Karpas-422 (cell line): ENCODE data around the gene MYMX. TPM values are rescaled to one million over a fixed set of nuclear protein-coding genes. Genes with fewer than 3 reads are reported as not detected.

Source experiments
- DNase-seq: peaks from one replicate; pipeline ENCODE4 v3.0.0-alpha.2; 2015
- H2AFZ ChIP-seq: fragments of 200-600 bp; sonication (generic); 2 replicates; pipeline ENCODE4 v1.6.1; 2014; ENCODE audit warnings: antibody characterized with exemption, low read length, mixed read lengths
- H3K27ac ChIP-seq: fragments of 200-600 bp; sonication (generic); 2 replicates; pipeline ENCODE4 v1.5.1; 2014; ENCODE audit warnings: mild to moderate bottlenecking, low read length, moderate library complexity
- H3K27me3 ChIP-seq: fragments of 200-600 bp; sonication (generic); 2 replicates; pipeline ENCODE4 v1.6.1; 2014; ENCODE audit warnings: low read length, mixed read lengths
- H3K36me3 ChIP-seq: fragments of 200-600 bp; sonication (generic); 2 replicates; pipeline ENCODE4 v1.6.1; 2014; ENCODE audit warnings: low read length, mixed read lengths; ENCODE audit not compliant: insufficient read depth
- H3K4me1 ChIP-seq: fragments of 200-600 bp; sonication (generic); 2 replicates; pipeline ENCODE4 v1.6.1; 2014; ENCODE audit warnings: mild to moderate bottlenecking, low read length, mixed read lengths
- H3K4me2 ChIP-seq: fragments of 200-600 bp; sonication (generic); 2 replicates; pipeline ENCODE4 v1.6.1; 2014; ENCODE audit warnings: low read length, low read depth, mild to moderate bottlenecking; ENCODE audit not compliant: poor library complexity, severe bottlenecking
- H3K4me3 ChIP-seq: fragments of 200-600 bp; sonication (generic); 2 replicates; pipeline ENCODE4 v1.5.1; 2014; ENCODE audit warnings: mild to moderate bottlenecking, antibody characterized with exemption, low read length, mixed read lengths
- H3K79me2 ChIP-seq: fragments of 200-600 bp; sonication (generic); 2 replicates; pipeline ENCODE4 v1.6.1; 2014; ENCODE audit warnings: mild to moderate bottlenecking, low read length, mixed read lengths
- H3K9ac ChIP-seq: fragments of 200-600 bp; sonication (generic); 2 replicates; pipeline ENCODE4 v1.6.0; 2014; ENCODE audit warnings: low read length
- H3K9me2 ChIP-seq: fragments of 200-600 bp; sonication (generic), shearing (Covaris generic); replicated peaks from 2 replicates; pipeline ENCODE4 v1.6.0; 2014; ENCODE audit warnings: mild to moderate bottlenecking, low read length, moderate library complexity; ENCODE audit not compliant: insufficient read depth
- H3K9me3 ChIP-seq: fragments of 300-700, 200-600 bp; sonication (generic); 2 replicates; pipeline ENCODE4 v1.6.1; 2014; ENCODE audit warnings: low read length, mixed read lengths
- H4K20me1 ChIP-seq: fragments of 200-600 bp; sonication (generic); 2 replicates; pipeline ENCODE4 v1.6.1; 2014; ENCODE audit warnings: mild to moderate bottlenecking, antibody characterized with exemption, low read length, low read depth; ENCODE audit not compliant: insufficient read depth
- total RNA-seq: library from RNA; depleted of rRNA; stranded (reverse); fragments of >200 nt; shearing (Covaris generic); gene quantifications from 2 replicates; pipeline ENCODE4 v1.2.3, GENCODE V29; 2014; ENCODE audit warnings: low replicate concordance

Gene MYMX
- total RNA-seq, 1 experiment from 2014 or later: not detected

DNA sequence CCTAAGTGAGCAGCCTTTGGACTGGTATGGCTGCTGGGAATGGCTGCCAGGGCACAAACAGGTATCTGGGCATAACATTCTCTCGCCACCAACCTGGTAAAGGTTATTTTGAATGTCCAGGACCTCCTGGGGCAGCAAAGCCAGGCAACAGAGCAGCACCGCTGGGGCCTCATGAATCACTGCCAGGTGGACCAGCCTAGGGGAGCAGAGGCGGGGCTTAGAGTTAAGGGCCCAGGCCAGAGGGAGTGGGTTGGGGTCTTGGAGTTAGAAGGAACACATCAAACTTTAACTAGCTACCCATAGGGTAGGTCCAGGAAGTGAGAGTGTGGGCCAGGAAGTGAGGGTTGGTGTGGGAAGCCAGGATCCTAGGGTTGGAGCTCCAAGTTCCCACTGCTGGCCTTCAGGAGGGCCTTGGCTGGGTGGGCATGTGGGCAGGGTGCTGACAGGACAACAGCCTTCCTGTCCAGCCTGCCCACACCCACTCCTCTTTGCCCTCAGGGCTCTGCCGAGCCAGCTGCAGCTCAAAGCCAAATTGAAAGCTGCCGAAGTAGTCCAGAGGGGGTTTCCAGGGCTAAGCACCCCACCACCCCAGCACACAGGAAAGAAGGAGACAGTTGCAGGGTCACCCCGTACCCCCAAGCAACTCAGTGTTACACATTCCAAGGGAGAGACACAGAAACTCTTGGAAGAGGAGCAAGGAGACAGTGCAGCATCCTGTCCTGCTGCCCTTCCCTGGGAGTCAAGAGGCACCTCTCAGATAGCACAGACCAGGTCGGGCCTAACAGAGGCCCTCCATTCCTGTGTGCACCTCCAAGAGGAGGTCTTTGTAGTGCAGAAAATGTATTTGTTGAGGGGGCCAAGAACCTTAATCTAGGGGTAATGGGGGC, 46.0 kb downstream of the MYMX start:
- H3K27me3 ChIP-seq: no peaks in the 10 kb centered on the region
- peaks cover 32% of the 10 kb centered on the region for H3K79me2 ChIP-seq
- no peak for DNase-seq
- H3K27ac ChIP-seq: peak overlapping the region; percentile 80
- H3K4me2 ChIP-seq: peak overlapping the region; percentile 97
- H3K9ac ChIP-seq: peak overlapping the region; percentile 79
- no peak overlapping the region for H2AFZ ChIP-seq
- H3K36me3 ChIP-seq: peaks cover 5% of the 10 kb centered on the region; the same call in 1 of the 2 replicates
- peaks cover 54% of the 10 kb centered on the region for H3K4me1 ChIP-seq
- no peaks in the 10 kb centered on the region for H3K9me2 ChIP-seq
- no peaks in the 10 kb centered on the region for H4K20me1 ChIP-seq
- no peaks in the 10 kb centered on the region for H3K9me3 ChIP-seq
- H3K4me3 ChIP-seq: peak overlapping the region; percentile 75

DNA sequence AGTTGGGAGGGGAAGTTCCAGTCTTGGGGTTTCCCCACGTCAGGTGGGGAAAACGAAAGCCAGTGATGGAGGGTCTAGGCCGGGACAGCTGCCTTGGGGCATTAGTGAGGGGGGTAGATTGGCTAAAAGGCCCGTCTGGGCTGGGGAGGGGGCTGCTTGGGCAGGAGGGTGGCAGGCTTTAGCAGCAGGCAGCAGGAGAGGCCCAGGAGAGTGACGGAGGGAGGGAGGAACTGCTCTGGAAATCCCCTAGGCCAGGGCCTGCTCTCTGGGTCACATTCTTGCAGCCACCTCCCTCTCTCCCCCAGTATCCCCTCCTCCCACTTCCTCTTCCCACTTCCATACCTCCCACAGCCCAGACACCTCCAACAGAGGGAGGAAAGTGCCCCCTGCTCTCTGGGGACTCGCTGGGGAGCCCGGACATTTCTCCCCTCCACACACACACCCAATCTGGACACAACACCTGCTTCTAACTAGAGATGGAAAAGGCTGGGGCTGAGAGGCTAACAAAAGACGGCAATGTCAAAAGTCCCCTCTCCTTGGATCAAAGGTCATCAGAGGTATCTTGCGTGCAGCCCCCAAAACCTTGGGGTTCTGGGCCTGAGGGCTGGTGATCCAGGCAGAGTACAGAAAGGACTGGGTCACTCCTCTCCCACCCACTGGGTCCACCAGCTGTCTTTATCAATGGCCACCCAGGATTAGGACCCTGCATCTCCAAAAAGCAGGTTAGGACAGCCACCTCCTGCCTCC, 46.8 kb downstream of the MYMX start:
- peak overlapping the region; percentile 79 for H3K9ac ChIP-seq
- H3K79me2 ChIP-seq: peaks cover 32% of the 10 kb centered on the region
- H2AFZ ChIP-seq: no peak overlapping the region
- no peaks in the 10 kb centered on the region for H3K9me3 ChIP-seq
- peaks cover 46% of the 10 kb centered on the region for H3K4me1 ChIP-seq
- H3K4me3 ChIP-seq: peak overlapping the region; percentile 75
- H3K27ac ChIP-seq: peak overlapping the region; percentile 80
- no peaks in the 10 kb centered on the region for H3K27me3 ChIP-seq
- H3K4me2 ChIP-seq: peak overlapping the region; percentile 97
- no peaks in the 10 kb centered on the region for H3K9me2 ChIP-seq
- no peaks in the 10 kb centered on the region for H4K20me1 ChIP-seq
- peaks cover 5% of the 10 kb centered on the region; the same call in 1 of the 2 replicates for H3K36me3 ChIP-seq
- no peak for DNase-seq

DNA sequence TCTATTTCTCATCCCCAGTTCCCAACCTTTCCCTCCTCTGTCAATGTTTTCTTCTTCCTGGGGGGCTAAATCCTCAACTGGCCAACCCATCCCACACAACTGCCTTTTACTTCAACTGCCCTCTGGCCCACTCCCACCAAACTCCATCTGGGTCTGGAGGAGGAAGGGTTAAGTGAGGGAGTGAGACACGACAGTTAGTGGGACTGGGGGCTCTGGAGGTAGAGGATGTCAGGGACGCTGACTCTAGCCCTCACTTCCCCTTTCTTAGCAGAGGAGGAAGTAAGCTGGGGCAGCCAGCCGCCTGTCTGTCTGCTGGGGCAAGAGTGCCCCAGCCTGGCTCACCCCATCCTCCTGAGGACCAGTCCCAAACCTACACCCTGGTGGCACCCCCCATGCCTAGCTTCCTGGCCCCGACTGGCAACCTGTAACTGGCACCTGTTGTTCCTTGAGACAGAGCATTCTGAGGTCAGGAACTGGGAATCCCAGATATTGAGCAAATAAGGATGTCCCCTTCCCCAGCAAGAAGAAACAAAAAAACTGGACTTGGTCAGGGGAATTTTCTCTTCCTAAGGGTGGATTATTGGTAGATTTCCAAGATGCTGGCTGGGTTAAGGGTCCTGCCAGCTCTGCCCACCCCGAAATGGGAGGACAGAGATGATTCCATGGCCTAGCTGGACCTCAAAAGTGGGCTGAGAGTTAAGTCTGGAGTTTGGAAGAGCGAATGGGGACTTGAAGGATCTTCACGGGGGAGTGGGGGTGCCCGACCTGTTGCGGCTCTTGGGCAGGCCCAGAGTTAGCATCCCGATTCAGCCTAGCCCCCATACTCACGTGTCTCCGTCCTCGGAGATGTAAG, 47.7 kb downstream of the MYMX start:
- Histone ChIP-seq H3K79me2 (peaks cover 32% of the 10 kb centered on the region), H3K4me2 (peak overlapping the region; percentile 97), H3K27ac (peak overlapping the region; percentile 80), H2AFZ (0 out of 2 replicates have a peak overlapping the region, but pooled peaks have one; percentile 38), H3K9ac (peak overlapping the region; percentile 79), H3K4me1 (peaks cover 38% of the 10 kb centered on the region), H4K20me1 (no peaks in the 10 kb centered on the region), H3K9me3 (no peaks in the 10 kb centered on the region), H3K9me2 (no peaks in the 10 kb centered on the region), H3K36me3 (peaks cover 5% of the 10 kb centered on the region; the same call in 1 of the 2 replicates), H3K4me3 (peak overlapping the region; percentile 75), H3K27me3 (no peaks in the 10 kb centered on the region)
- DNase-seq: peak; percentile 93

DNA sequence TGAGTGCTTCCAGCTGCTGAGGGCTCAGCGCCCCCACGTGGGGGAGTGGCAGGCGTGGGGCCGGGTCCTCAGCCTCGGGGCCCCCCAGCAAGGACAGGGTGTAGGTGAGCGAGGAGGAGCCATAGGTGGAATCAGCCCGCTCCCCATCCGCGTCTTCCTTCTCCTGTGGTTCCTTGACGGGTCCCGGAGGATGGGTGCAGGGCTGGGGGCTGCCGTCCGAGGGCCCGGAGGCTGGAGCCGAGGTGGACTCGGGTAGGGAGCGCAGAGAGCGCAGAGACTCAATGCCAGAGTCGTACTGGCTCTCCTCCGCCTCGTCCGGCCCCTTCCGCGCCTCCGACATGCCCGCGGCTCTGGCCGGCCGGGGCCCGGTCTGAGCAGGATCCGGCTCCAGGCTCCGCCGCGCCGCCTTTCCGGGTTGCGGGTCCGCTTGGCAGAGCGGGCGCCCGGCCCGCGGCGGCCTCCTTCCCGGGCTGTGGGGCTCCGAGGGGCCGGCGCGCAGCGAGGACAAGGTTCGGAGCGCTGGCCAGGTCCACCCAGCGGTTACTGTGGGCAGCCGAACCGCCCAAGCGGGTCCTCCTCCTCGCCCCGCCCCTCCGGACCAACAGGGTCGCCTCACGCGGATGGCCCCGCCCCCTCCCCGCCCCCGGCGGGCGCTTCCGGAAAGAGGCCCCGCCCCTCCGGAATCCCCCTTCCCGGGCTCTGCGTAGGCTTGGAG, 48.4 kb downstream of the MYMX start, which contains the start of gene NFKBIE:
NFKBIE (minus strand) TSS at position 545 of the 715 bp plus-strand sequence; CDS start at position 340, 205 bp downstream.
- DNase-seq: peak; percentile 86
- H3K79me2 ChIP-seq: peaks cover 32% of the 10 kb centered on the region
- H3K4me1 ChIP-seq: peaks cover 38% of the 10 kb centered on the region
- H3K4me3 ChIP-seq: peak within 1 kb of the TSS; percentile 75
- H3K27ac ChIP-seq: peak within 1 kb of the TSS; percentile 80
- peak within 1 kb of the TSS; percentile 79 for H3K9ac ChIP-seq
- H4K20me1 ChIP-seq: 0 out of 2 replicates have a peak, but pooled peaks cover 3% of the 10 kb centered on the region
- peak within 1 kb of the TSS; percentile 38 for H2AFZ ChIP-seq
- peak within 1 kb of the TSS; percentile 97 for H3K4me2 ChIP-seq
- peaks cover 5% of the 10 kb centered on the region; the same call in 1 of the 2 replicates for H3K36me3 ChIP-seq
- H3K9me3 ChIP-seq: no peaks in the 10 kb centered on the region
- H3K27me3 ChIP-seq: no peaks in the 10 kb centered on the region
- H3K9me2 ChIP-seq: no peaks in the 10 kb centered on the region

DNA sequence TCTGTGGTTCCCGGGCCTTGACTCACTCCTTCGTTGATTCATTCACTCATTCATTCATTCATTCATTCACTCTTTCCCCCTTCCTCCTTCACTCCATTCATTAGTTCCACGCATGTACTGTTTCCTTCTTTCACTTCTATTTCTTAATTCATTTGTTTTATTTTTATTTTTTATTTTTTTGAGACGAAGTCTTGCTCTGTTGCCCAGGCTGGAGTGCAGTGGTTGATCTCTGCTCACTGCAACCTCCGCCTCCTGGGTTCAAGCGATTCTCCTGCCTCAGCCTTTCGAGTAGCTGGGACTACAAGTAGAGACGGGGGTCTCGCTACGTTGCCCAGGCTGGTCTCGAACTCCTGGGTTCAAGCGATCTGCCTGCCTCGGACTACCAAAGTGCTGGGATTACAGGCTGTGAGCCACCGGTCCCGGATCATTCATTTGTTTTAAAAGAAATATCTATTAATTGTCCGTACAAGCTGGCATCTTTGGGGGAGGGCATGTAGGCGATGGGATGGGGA, 49.1 kb downstream of the MYMX start:
- H3K9ac ChIP-seq: peak overlapping the region; percentile 79
- peaks cover 38% of the 10 kb centered on the region for H3K4me1 ChIP-seq
- H3K36me3 ChIP-seq: peaks cover 5% of the 10 kb centered on the region; the same call in 1 of the 2 replicates

DNA sequence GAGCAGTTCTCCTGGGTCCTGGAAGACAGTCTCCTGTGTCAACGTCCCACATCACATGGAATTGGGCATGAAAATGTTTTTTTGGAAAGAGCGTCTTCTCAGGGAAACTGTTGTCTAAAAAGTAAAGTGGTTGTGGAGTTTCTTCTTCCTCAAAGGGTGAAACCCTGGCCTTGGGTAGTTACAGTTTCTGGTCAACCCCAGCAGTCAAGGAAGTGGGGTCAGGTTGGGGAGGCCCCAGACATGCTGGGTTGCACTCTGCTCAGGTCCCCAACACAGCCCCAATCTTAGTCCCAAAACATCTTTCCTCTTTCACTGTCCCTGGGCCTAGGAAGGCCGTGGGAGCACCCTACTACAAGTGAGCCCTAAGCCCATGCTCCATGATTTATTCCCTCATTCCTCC, 49.6 kb downstream of the MYMX start:
- Histone ChIP-seq H3K79me2 (peaks cover 32% of the 10 kb centered on the region), H3K4me1 (peaks cover 35% of the 10 kb centered on the region), H4K20me1 (0 out of 2 replicates have a peak, but pooled peaks cover 3% of the 10 kb centered on the region), H3K9me2 (no peaks in the 10 kb centered on the region), H3K4me3 (no peak overlapping the region), H3K36me3 (peaks cover 1% of the 10 kb centered on the region; the same call in 1 of the 2 replicates), H3K9me3 (no peaks in the 10 kb centered on the region), H3K27me3 (no peaks in the 10 kb centered on the region), H3K4me2 (peak overlapping the region; percentile 97), H3K9ac (no peak overlapping the region), H3K27ac (no peak overlapping the region), H2AFZ (no peak overlapping the region)
- no peak for DNase-seq

More for the DNA sequence above, 49.1 kb downstream of the MYMX start:
- Histone ChIP-seq H3K9me3 (no peaks in the 10 kb centered on the region), H3K27me3 (no peaks in the 10 kb centered on the region), H3K4me2 (peak overlapping the region; percentile 97), H3K27ac (no peak overlapping the region), H2AFZ (peak overlapping the region; percentile 38; the same call in 1 of the 2 replicates), H3K79me2 (peaks cover 32% of the 10 kb centered on the region), H4K20me1 (0 out of 2 replicates have a peak, but pooled peaks cover 3% of the 10 kb centered on the region), H3K9me2 (no peaks in the 10 kb centered on the region), H3K4me3 (peak overlapping the region; percentile 75)
- DNase-seq: no peak

DNA sequence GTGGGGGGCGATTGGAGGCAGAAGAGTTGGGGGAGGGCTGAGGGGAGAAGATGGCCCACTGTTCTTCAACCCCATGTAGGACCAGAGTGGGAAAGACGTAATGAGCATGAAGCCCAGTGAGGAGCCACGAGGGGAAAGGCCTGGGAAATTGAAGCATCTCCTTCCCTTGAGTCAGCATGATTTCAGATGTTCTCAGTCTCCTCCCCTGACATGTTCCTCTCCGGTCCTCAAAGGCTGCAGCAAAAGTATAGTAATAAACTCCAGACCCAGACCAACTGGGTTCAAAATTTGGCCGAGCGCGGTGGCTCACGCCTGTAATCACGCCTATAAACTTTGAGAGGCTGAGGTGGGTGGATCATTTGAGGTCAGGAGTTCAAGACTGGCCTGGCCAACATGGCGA, 50.5 kb downstream of the MYMX start:
- Histone ChIP-seq H3K27me3 (no peaks in the 10 kb centered on the region), H3K9me3 (no peaks in the 10 kb centered on the region), H3K9me2 (no peaks in the 10 kb centered on the region), H3K4me3 (no peak overlapping the region), H3K79me2 (peaks cover 26% of the 10 kb centered on the region), H4K20me1 (0 out of 2 replicates have a peak, but pooled peaks cover 3% of the 10 kb centered on the region), H3K36me3 (no peaks in the 10 kb centered on the region), H3K27ac (no peak overlapping the region), H3K9ac (no peak overlapping the region), H2AFZ (no peak overlapping the region), H3K4me1 (peaks cover 26% of the 10 kb centered on the region), H3K4me2 (no peak overlapping the region)
- no peak for DNase-seq
